ENCODE data around the gene PPP2R2C.

Gene PPP2R2C

DNA sequence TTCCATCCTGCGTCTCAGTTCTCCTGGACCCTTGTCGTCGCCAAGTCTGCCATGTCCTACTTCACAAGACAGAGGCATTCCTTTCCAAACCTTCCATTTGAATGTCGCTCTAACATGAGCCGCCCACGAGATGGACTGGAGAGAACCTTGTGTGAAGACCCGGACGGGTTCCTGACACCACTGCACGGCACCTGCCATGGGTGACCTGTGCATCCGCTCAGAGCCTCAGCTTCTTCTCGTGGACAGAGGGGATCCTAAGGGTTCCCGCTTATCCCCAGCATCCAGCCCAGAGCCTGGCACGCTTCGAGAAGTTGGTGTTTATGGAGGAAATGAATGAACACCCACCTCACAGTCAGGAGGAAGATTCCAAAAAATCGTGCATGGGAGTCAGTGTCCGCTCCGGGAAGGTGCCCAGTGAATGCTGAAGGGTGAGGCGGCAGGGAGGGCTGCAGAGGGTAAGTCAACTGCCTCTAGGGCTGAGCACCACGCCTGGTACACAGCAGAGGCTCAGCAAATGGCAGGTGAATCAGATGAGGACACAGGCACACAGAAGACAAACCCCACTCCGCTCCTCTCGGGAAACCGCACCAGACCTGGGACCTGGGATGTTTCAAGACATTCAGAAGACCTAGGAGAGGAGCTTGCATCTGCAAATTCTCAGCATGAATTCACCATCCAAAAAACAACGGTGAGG is 150.2 kb downstream of the PPP2R2C start:
- TF ChIP-seq, protein P1, sequence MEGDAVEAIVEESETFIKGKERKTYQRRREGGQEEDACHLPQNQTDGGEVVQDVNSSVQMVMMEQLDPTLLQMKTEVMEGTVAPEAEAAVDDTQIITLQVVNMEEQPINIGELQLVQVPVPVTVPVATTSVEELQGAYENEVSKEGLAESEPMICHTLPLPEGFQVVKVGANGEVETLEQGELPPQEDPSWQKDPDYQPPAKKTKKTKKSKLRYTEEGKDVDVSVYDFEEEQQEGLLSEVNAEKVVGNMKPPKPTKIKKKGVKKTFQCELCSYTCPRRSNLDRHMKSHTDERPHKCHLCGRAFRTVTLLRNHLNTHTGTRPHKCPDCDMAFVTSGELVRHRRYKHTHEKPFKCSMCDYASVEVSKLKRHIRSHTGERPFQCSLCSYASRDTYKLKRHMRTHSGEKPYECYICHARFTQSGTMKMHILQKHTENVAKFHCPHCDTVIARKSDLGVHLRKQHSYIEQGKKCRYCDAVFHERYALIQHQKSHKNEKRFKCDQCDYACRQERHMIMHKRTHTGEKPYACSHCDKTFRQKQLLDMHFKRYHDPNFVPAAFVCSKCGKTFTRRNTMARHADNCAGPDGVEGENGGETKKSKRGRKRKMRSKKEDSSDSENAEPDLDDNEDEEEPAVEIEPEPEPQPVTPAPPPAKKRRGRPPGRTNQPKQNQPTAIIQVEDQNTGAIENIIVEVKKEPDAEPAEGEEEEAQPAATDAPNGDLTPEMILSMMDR (IDR thresholded peaks at IDR 0.05; ENCODE audit: low read depth, low read length, missing control alignments) = no peak
- DNase-seq (ENCODE audit: extremely low read depth, low read depth) = no peak
- no peak overlapping the region for H3K4me3 ChIP-seq (replicated peaks; ENCODE audit: low read depth, low read length)

DNA sequence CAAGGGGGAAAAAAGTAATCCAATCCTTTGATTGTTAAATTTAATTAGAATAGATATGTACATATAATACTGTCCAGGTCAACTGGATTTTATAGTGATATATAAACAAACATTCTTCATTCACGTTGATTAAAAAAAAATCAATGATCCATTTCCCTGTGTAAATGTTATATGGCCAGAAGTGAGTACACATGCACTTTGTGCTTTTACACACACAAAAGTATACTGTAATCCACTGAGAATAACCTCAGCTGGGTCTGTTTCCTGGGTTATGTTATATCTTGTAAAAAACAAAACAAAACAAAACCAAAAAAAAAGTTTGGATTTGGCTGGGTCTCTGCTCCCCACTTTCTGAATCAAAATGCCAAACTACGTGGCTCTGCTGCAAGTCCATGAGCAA is 151.1 kb downstream of the PPP2R2C start:
- TF ChIP-seq, protein P1 (IDR thresholded peaks at IDR 0.05; ENCODE audit: low read depth, low read length, missing control alignments) = no peak
- no peak overlapping the region for H3K4me3 ChIP-seq (replicated peaks; ENCODE audit: low read depth, low read length)
- DNase-seq (ENCODE audit: extremely low read depth, low read depth) = no peak

GRCh38 chr4:6320663-6321062 is 151.8 kb downstream of the PPP2R2C start:
- TF ChIP-seq, protein P1 (IDR thresholded peaks at IDR 0.05; ENCODE audit: low read depth, low read length, missing control alignments) = no peak
- no peak for DNase-seq (ENCODE audit: extremely low read depth, low read depth)
- H3K4me3 ChIP-seq (replicated peaks; ENCODE audit: low read depth, low read length) = no peak overlapping the region

DNA sequence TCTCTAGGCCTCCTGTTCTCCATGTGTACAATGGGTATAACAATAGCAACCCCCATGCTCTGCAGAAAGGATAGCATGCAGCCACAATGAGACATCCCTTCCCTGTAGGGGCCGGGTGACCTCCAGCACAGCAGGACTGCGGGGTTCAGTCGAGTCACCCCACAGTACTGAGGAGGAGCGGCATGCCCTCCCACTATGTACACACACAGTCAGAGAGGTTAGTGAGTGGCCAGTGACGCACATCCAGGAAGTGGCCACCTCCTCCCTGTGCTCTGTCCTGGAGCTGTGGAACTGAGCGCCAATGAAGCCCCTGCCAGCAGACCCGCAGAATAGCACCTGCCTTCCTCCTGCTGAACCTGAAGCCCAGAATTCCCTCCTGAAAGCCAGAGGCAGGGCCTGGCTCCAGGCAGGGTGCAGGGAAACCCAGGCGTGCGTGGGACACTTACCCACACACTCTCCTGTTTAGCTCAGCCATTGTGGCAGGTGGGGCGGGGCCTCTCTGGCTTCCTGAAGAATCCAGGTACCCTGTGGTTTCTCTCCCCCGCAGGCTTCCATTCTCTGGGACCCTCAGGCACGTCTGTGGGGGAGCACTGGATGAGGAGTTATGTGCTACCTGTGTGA is 152.8 kb downstream of the PPP2R2C start:
- no peak for DNase-seq (ENCODE audit: extremely low read depth, low read depth)
- no peak overlapping the region for H3K4me3 ChIP-seq (replicated peaks; ENCODE audit: low read depth, low read length)
- TF ChIP-seq, protein P1 (IDR thresholded peaks at IDR 0.05; ENCODE audit: low read depth, low read length, missing control alignments) = no peak

DNA sequence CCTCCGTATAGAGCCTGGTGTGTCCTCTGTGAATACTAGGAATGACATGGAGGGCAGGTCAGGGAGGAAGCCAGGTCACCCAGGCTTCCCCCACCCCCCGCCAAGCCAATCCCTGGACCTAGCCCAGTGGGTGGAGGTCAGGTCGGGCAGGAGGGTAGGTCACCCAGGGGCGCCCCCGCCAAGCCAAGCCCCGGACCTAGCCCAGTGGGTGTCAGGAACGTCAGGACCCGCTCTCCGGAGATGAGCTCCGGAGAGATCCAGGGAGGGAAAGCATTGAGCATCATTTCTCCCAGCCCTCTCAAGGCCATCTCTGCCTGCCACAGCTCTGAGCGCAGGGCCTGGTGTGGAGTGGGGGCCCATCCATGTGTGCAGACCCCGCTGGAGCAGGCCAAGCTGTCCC is 154.2 kb downstream of the PPP2R2C start:
- TF ChIP-seq, protein P1 (IDR thresholded peaks at IDR 0.05; ENCODE audit: low read depth, low read length, missing control alignments) = no peak
- no peak for DNase-seq (ENCODE audit: extremely low read depth, low read depth)
- no peak overlapping the region for H3K4me3 ChIP-seq (replicated peaks; ENCODE audit: low read depth, low read length)

DNA sequence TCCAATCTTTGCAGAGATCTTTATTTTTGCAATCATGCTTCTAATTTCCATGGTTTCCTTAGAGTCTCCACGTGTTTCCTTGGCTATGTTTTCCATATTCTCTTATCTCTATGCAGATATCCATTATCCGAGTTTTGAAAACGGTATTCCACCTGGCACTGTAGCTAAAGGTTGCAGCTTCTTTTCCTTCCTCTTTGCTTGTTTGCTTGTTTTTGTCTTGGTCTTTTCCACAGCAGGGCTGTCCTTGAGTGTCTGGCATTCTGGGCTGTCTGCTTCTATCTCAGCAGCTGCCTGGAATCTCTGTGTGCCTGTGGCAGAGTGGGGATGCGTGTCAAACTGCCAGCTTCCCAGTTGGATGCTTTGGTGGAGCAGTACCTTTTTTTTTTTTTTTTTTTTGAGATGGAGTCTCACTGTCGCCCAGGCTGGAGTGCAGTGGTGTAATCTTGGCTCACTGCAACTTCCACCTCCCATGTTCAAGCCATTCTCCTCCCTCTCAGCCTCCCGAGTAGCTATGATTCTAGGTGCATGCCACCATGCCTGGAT is 155.9 kb downstream of the PPP2R2C start:
- H3K4me3 ChIP-seq (replicated peaks; ENCODE audit: low read depth, low read length) = no peak overlapping the region
- TF ChIP-seq, protein P1 (IDR thresholded peaks at IDR 0.05; ENCODE audit: low read depth, low read length, missing control alignments) = no peak
- DNase-seq (ENCODE audit: extremely low read depth, low read depth) = no peak
